Lower lobe of right lung (tissue), 2 donors: ENCODE data around the gene PALM3. TPM values are rescaled to one million over a fixed set of nuclear protein-coding genes. Genes with fewer than 3 reads are reported as not detected.

Source experiments
- ATAC-seq, 2 donors: fragments of 200-7000 bp; cut with Tn5 transposase; one replicate each; pipeline ENCODE4 v1.9.1; 2020 to 2022; ENCODE audit warnings: mild to moderate bottlenecking in 2 of 2, moderate library complexity in 2 of 2
- DNase-seq: peaks from one replicate; pipeline ENCODE4 v3.0.0-alpha.2; 2020
- H3K27ac ChIP-seq: fragments of 200-600 bp; one replicate; pipeline ENCODE4 v1.8.0; 2022
- H3K27me3 ChIP-seq: fragments of 200-600 bp; one replicate; pipeline ENCODE4 v1.8.0; 2022; ENCODE audit warnings: low read depth
- H3K36me3 ChIP-seq: fragments of 200-600 bp; one replicate; pipeline ENCODE4 v1.8.0; 2022; ENCODE audit warnings: mild to moderate bottlenecking
- H3K4me1 ChIP-seq: fragments of 200-600 bp; one replicate; pipeline ENCODE4 v1.8.0; 2022
- H3K4me3 ChIP-seq: fragments of 200-600 bp; one replicate; pipeline ENCODE4 v1.8.0; 2022; ENCODE audit warnings: mild to moderate bottlenecking
- H3K9me3 ChIP-seq: fragments of 200-600 bp; one replicate; pipeline ENCODE4 v1.8.0; 2022
- CTCF ChIP-seq: fragments of 200-600 bp; IDR thresholded peaks from one replicate; pipeline ENCODE4 v1.8.0; 2022; ENCODE audit warnings: antibody characterized with exemption, mild to moderate bottlenecking
- intact Hi-C: fragments of 100-400 bp; cut with DNase I; formaldehyde crosslinking; loops from one replicate; pipeline ENCODE4 v1.11.0; 2022
- total RNA-seq: library from RNA; stranded (reverse); fragmentation: NEBNext Ultra II Directional; extraction: Animal tissue kit (Norgen Biotek cat#: 25700); gene quantifications from one replicate; pipeline ENCODE4 v1.2.1, GENCODE V29; 2021
- donor health status: DM: no; HTN: yes; CAD: no; lungs with severe emphysema.

The PALM3 gene
- total RNA-seq, 1 donor from 2014 or later: 7.7 TPM

- no peak overlapping the region for H3K4me3 ChIP-seq
- H3K27ac ChIP-seq: no peak overlapping the region
Observed at GRCh38 chr19:14106840-14107239, 45.0 kb upstream of the PALM3 start.

GRCh38 chr19:14105680-14106079 is 43.8 kb upstream of the PALM3 start:
- Histone ChIP-seq H3K36me3 (peaks cover 76% of the 10 kb centered on the region), H3K27ac (no peak overlapping the region), H3K4me1 (no peaks in the 10 kb centered on the region), H3K9me3 (no peaks in the 10 kb centered on the region), H3K4me3 (no peak overlapping the region), H3K27me3 (no peaks in the 10 kb centered on the region)
- no peak for DNase-seq
- no peak for ATAC-seq
- no peak for TF ChIP-seq CTCF
- intact Hi-C loops: no loop called here

More at GRCh38 chr19:14106840-14107239, 45.0 kb upstream of the PALM3 start:
- Histone ChIP-seq H3K36me3 (peaks cover 65% of the 10 kb centered on the region), H3K4me1 (peaks cover 2% of the 10 kb centered on the region), H3K27me3 (no peaks in the 10 kb centered on the region), H3K9me3 (no peaks in the 10 kb centered on the region)
- ATAC-seq (peak; percentile 11 to 14), DNase-seq (no peak)
- intact Hi-C loops: no loop called here
- TF ChIP-seq CTCF: no peak

GRCh38 chr19:14103310-14103709 is 41.4 kb upstream of the PALM3 start:
- DNase-seq: no peak
- Histone ChIP-seq H3K9me3 (no peaks in the 10 kb centered on the region), H3K36me3 (peaks cover 94% of the 10 kb centered on the region), H3K4me1 (no peaks in the 10 kb centered on the region), H3K4me3 (no peak overlapping the region), H3K27ac (no peak overlapping the region), H3K27me3 (no peaks in the 10 kb centered on the region)
- TF ChIP-seq CTCF: no peak
- intact Hi-C loops: no loop called here
- ATAC-seq: no peak

- Histone ChIP-seq H3K4me1 (no peaks in the 10 kb centered on the region), H3K4me3 (no peak overlapping the region), H3K27ac (no peak overlapping the region), H3K36me3 (peaks cover 96% of the 10 kb centered on the region), H3K27me3 (no peaks in the 10 kb centered on the region), H3K9me3 (no peaks in the 10 kb centered on the region)
- no peak for TF ChIP-seq CTCF
- DNase-seq (no peak), ATAC-seq (no peak)
- intact Hi-C loops: no loop called here
Observed at GRCh38 chr19:14102756-14103155, 40.9 kb upstream of the PALM3 start.

GRCh38 chr19:14102102-14102696 is 40.3 kb upstream of the PALM3 start:
- no peak for ATAC-seq
- Histone ChIP-seq H3K9me3 (no peaks in the 10 kb centered on the region), H3K4me3 (no peak overlapping the region), H3K27me3 (no peaks in the 10 kb centered on the region), H3K27ac (no peak overlapping the region), H3K36me3 (peaks cover 96% of the 10 kb centered on the region), H3K4me1 (no peaks in the 10 kb centered on the region)
- TF ChIP-seq CTCF: no peak
- intact Hi-C loops: no loop called here
- DNase-seq: no peak
